ENCODE measurements around the gene ELAVL3. TPM values are rescaled to one million over a fixed set of nuclear protein-coding genes. Genes with fewer than 3 reads are reported as not detected.
"Not testable (repeated sequence)": the region's sequence is repeated elsewhere in the genome, so short reads cannot be mapped to it uniquely, and the experiment has no call there.

Gene ELAVL3
- total RNA-seq, 1 donor from 2014 or later, result not detected

DNA sequence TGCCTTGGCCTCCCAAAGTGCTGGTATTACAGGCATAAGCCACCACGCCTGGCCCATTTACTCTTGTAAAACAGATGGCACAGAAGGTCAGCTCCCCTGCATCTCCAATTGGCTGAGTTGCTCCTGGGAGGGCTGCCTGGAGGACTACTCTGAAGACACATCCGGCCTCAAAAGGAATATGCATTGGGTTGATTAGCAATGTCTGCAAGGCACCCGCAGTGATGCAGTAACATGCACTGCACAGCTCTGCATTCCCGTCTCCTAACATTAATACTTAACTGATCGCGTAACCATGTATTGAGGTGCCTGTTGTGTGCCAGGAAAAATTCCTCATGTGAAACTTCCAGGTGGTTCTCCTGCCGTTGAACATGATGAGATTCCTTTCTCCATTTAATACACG, 5.0 kb downstream of the ELAVL3 start:
- H3K4me1 ChIP-seq, result no peaks in the 10 kb centered on the region
- no peaks in the 10 kb centered on the region for H3K36me3 ChIP-seq
- H3K9me3 ChIP-seq, result no peaks in the 10 kb centered on the region
- intact Hi-C loops (cut with DNase I), result no loop called here
- H3K27ac ChIP-seq, result no peak overlapping the region
- DNase-seq (ENCODE audit: low spot score in 2 of 2), result no peak
- peaks cover 18% of the 10 kb centered on the region for H3K27me3 ChIP-seq
- H3K4me3 ChIP-seq, result no peak overlapping the region
- TF ChIP-seq CTCF (IDR thresholded peaks at IDR 0.05), result no peak

- H3K4me1 ChIP-seq; intact Hi-C loops (cut with DNase I); H3K9me3 ChIP-seq; H3K4me3 ChIP-seq; H3K36me3 ChIP-seq; H3K27ac ChIP-seq; DNase-seq (ENCODE audit: low spot score in 2 of 2): not testable (repeated sequence)
- H3K27me3 ChIP-seq, result peaks cover 13% of the 10 kb centered on the region
Measured at GRCh38 chr19:11475343-11475742, 5.5 kb downstream of the ELAVL3 start.

- no peak for DNase-seq (ENCODE audit: low spot score in 2 of 2)
- Histone ChIP-seq H3K27ac (no peak overlapping the region), H3K4me1 (no peaks in the 10 kb centered on the region), H3K9me3 (no peaks in the 10 kb centered on the region), H3K4me3 (no peak overlapping the region), H3K36me3 (no peaks in the 10 kb centered on the region), H3K27me3 (no peaks in the 10 kb centered on the region)
- no peak for TF ChIP-seq CTCF (IDR thresholded peaks at IDR 0.05)
- intact Hi-C loops (cut with DNase I), result no loop called here
Measured at GRCh38 chr19:11473725-11474124, 7.1 kb downstream of the ELAVL3 start.

- H3K36me3 ChIP-seq; H3K9me3 ChIP-seq; intact Hi-C loops (cut with DNase I); H3K4me1 ChIP-seq; H3K4me3 ChIP-seq; H3K27ac ChIP-seq; H3K27me3 ChIP-seq; DNase-seq (ENCODE audit: low spot score in 2 of 2): not testable (repeated sequence)
Measured at GRCh38 chr19:11468266-11468845, 12.5 kb downstream of the ELAVL3 start.

DNA sequence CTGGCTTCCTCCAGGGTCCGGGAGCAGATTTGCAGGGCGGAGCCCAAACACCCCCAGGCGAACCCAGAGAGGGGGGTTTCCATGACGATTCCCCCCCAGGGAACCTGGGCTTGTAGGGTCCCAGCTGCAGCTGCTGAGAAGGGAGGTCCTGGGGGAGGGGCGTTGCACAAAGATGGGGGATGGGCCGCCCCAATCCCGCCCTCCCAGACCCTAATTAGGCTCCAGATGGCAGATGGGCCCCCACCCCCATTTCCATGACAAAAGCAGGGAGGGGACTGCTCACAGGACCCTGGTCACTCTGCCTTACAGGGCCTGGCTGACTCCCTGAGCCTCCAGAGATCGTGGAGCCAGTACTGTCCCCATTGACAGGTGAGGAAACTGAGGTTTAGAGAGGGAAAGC, 15.2 kb downstream of the ELAVL3 start:
- intact Hi-C loops (cut with DNase I), result no loop called here
- Histone ChIP-seq H3K4me1 (no peaks in the 10 kb centered on the region), H3K9me3 (no peaks in the 10 kb centered on the region), H3K36me3 (no peaks in the 10 kb centered on the region), H3K4me3 (no peak overlapping the region), H3K27ac (no peak overlapping the region), H3K27me3 (no peaks in the 10 kb centered on the region)
- no peak for TF ChIP-seq CTCF (IDR thresholded peaks at IDR 0.05)
- no peak for DNase-seq (ENCODE audit: low spot score in 2 of 2)

- H3K27me3 ChIP-seq, result no peaks in the 10 kb centered on the region
- H3K27ac ChIP-seq, result no peak overlapping the region
- H3K4me3 ChIP-seq, result no peak overlapping the region
- H3K9me3 ChIP-seq, result no peaks in the 10 kb centered on the region
- no peak for TF ChIP-seq CTCF (IDR thresholded peaks at IDR 0.05)
- no peaks in the 10 kb centered on the region for H3K36me3 ChIP-seq
- intact Hi-C loops (cut with DNase I), result no loop called here
- no peaks in the 10 kb centered on the region for H3K4me1 ChIP-seq
- DNase-seq (ENCODE audit: low spot score in 2 of 2), result no peak
Measured at GRCh38 chr19:11464333-11465265, 16.2 kb downstream of the ELAVL3 start.

Data from ascending aorta (tissue), 2 donors.